Fibroblast of villous mesenchyme (primary cell): ENCODE results near the gene P4HA2. TPM values are rescaled to one million over a fixed set of nuclear protein-coding genes. Genes with fewer than 3 reads are reported as not detected.
A peak's percentile ranks its signal among the peaks of the same experiment; 100 is the strongest.
"Not testable (repeated sequence)": the region's sequence is repeated elsewhere in the genome, so short reads cannot be mapped to it uniquely, and the experiment has no call there.

Experiments used
- DNase-seq: peaks from one replicate; pipeline ENCODE4 v3.0.0-alpha.2; 2010; ENCODE audit warnings: low read depth
- H3K4me3 ChIP-seq: 2 replicates; pipeline ENCODE4 v1.5.1; 2011; ENCODE audit warnings: low read depth, mild to moderate bottlenecking, low read length
- CTCF ChIP-seq: IDR thresholded peaks from 2 replicates; pipeline ENCODE4 v1.5.1; 2012; ENCODE audit warnings: low read depth, mild to moderate bottlenecking, low read length; ENCODE audit not compliant: insufficient read depth
- small RNA-seq: library from RNA; depleted of rRNA; stranded (forward); fragments of <200 nt; gene quantifications from one replicate; pipeline ENCODE3, GENCODE V24; 2012
- total RNA-seq: library from RNA; depleted of rRNA; stranded (reverse); fragments of >200 nt; gene quantifications from 2 replicates; pipeline ENCODE4 v1.2.3, GENCODE V29; 2012

Gene P4HA2
- total RNA-seq, 1 donor: 191 TPM

GRCh38 chr5:132147663-132148062, 80.0 kb downstream of the P4HA2 start:
- no peak overlapping the region for H3K4me3 ChIP-seq
- TF ChIP-seq CTCF: no peak
- no peak for DNase-seq

- not testable (repeated sequence) for H3K4me3 ChIP-seq, DNase-seq
Measured at GRCh38 chr5:132145326-132145725, 82.3 kb downstream of the P4HA2 start.

GRCh38 chr5:132143148-132143547, 84.5 kb downstream of the P4HA2 start:
- no peak for TF ChIP-seq CTCF
- DNase-seq: no peak

GRCh38 chr5:132142459-132142858, 85.2 kb downstream of the P4HA2 start:
- DNase-seq: peak; percentile 15
- no peak overlapping the region for H3K4me3 ChIP-seq
- TF ChIP-seq CTCF: no peak

More at GRCh38 chr5:132143148-132143547, 84.5 kb downstream of the P4HA2 start:
- H3K4me3 ChIP-seq: no peak overlapping the region

Small RNAs within 50 kb of the gene (small RNA-seq; reads per million reads assigned to genes)
- gene AC063976.4: not detected

Other genes starting within 250 kb of the P4HA2 start
- 0.43 TPM in 1 of 2 replicates, not detected in the other for gene ACSL6, start 216.2 kb downstream of the P4HA2 start, total RNA-seq
- gene IL3, start 167.2 kb downstream of the P4HA2 start, total RNA-seq: not detected in 2 replicates
- 0.43 TPM in 1 of 2 replicates, not detected in the other for gene CSF2, start 154.1 kb downstream of the P4HA2 start, total RNA-seq
- 42.8 and 97.2 TPM in 2 replicates for gene PDLIM4, start 29.8 kb upstream of the P4HA2 start, total RNA-seq
- gene SLC22A4, start 66.5 kb upstream of the P4HA2 start, total RNA-seq: 6.8 and 16.4 TPM in 2 replicates
- gene SLC22A5, start 141.9 kb upstream of the P4HA2 start, total RNA-seq: 5.8 and 7.3 TPM in 2 replicates